A549 (cell line): ENCODE measurements around the gene IGSF9B. TPM values are rescaled to one million over a fixed set of nuclear protein-coding genes. Genes with fewer than 3 reads are reported as not detected.

Experiments
- ATAC-seq, 2 experiments: fragments of 200-7000 bp in 1 of 2; fragments of >200 bp in 1 of 2; cut with Nextera tagmentation in 1 of 2; cut with Tn5 transposase in 1 of 2; 3 replicates each; pipeline versions ENCODE4 v1.8.0 to v1.9.1; 2018 to 2020; ENCODE audit warnings: mild to moderate bottlenecking in 1 of 2, moderate library complexity in 1 of 2
- CTCF ChIA-PET: fragments of 300-600 bp; sonication (Branson Sonifier 250); formaldehyde crosslinking; extraction: SDS; loops from one replicate; lab custom pipeline; 2021; ENCODE audit warnings: antibody characterized with exemption, inconsistent platforms; lab: Yijun Ruan, JAX
- POLR2A ChIA-PET: fragments of 350-600 bp; formaldehyde crosslinking; extraction: SDS; loops from one replicate; lab custom pipeline; 2021; ENCODE audit warnings: antibody characterized with exemption, inconsistent platforms; lab: Yijun Ruan, JAX
- DNase-seq, 2 experiments: peaks; one replicate each; pipeline versions ENCODE4 v3.0.0 to v3.0.0-alpha.2; 2011 to 2016; ENCODE audit warnings: low read depth in 1 of 2, low spot score in 1 of 2
- FAIRE-seq: peaks from 2 replicates; lab custom pipeline; 2011; peaks lifted over from hg19 to GRCh38; lab: Jason Lieb, UNC
- H3K27ac ChIP-seq, 2 experiments: fragments of >200 bp; sonication (Bioruptor Twin); formaldehyde crosslinking; 3 replicates each; pipeline ENCODE4 v1.5.1; 2016 to 2017
- H3K4me1 ChIP-seq: fragments of >200 bp; sonication (Bioruptor Twin); formaldehyde crosslinking; 3 replicates; pipeline ENCODE4 v1.6.1; 2016
- H3K4me2 ChIP-seq: fragments of >200 bp; sonication (Bioruptor Twin); formaldehyde crosslinking; 3 replicates; pipeline ENCODE4 v1.6.1; 2016
- H3K4me3 ChIP-seq: fragments of >200 bp; sonication (Bioruptor Twin); formaldehyde crosslinking; 3 replicates; pipeline ENCODE4 v1.5.1; 2016
- H3K9me3 ChIP-seq: fragments of >200 bp; sonication (Bioruptor Twin); formaldehyde crosslinking; 3 replicates; pipeline ENCODE4 v1.6.1; 2016
- BCL3 ChIP-seq: fragments of >200 bp; sonication (Bioruptor Twin); formaldehyde crosslinking; IDR thresholded peaks from 3 replicates; pipeline ENCODE4 v1.6.1; 2016
- BHLHE40 ChIP-seq: IDR thresholded peaks from 2 replicates; pipeline ENCODE4 v1.6.1; 2012; ENCODE audit warnings: low read depth, low read length, inconsistent platforms
- CBX2 ChIP-seq: fragments of 200-600 bp; sonication (generic); IDR thresholded peaks from 2 replicates; pipeline ENCODE4 v1.6.1; 2016; ENCODE audit warnings: low read depth, mild to moderate bottlenecking, borderline replicate concordance
- CBX8 ChIP-seq: fragments of 200-600 bp; sonication (generic); IDR thresholded peaks from 2 replicates; pipeline ENCODE4 v1.6.1; 2016
- CEBPB ChIP-seq, 2 experiments: fragments of >200 bp in 1 of 2; sonication (Bioruptor Twin) in 1 of 2; formaldehyde crosslinking in 1 of 2; IDR thresholded peaks; 2 replicates each; pipeline ENCODE4 v1.6.1; 2012 to 2016
- EHMT2 ChIP-seq: fragments of 200-600 bp; sonication (generic); IDR thresholded peaks from 2 replicates; pipeline ENCODE4 v1.6.1; 2016; ENCODE audit warnings: antibody characterized with exemption, low read depth, mild to moderate bottlenecking, moderate library complexity
- HES2 ChIP-seq: fragments of >200 bp; sonication (Bioruptor Twin); formaldehyde crosslinking; IDR thresholded peaks from 2 replicates; pipeline ENCODE4 v1.6.1; 2016
- HEYL ChIP-seq: fragments of 250-450 bp; sonication (Bioruptor Pico); IDR thresholded peaks from 2 replicates; pipeline ENCODE4 v1.8.0; 2021; ENCODE audit warnings: mild to moderate bottlenecking, moderate library complexity
- JUNB ChIP-seq: fragments of >200 bp; sonication (Bioruptor Twin); formaldehyde crosslinking; IDR thresholded peaks from 2 replicates; pipeline ENCODE4 v1.6.1; 2016
- KDM1A ChIP-seq: fragments of 200-600 bp; sonication (generic); IDR thresholded peaks from 2 replicates; pipeline ENCODE4 v1.6.1; 2016; ENCODE audit warnings: low read depth, mild to moderate bottlenecking
- KDM5A ChIP-seq: fragments of 200-600 bp; sonication (generic); IDR thresholded peaks from 2 replicates; pipeline ENCODE4 v1.6.1; 2016; ENCODE audit warnings: antibody characterized with exemption, mild to moderate bottlenecking
- MAFK ChIP-seq: fragments of 450-650 bp; IDR thresholded peaks from 2 replicates; pipeline ENCODE4 v1.6.1; 2014; ENCODE audit not compliant: partially characterized antibody
- NFE2L2 ChIP-seq: fragments of 150-350 bp; conservative IDR thresholded peaks from 2 replicates; pipeline ENCODE4 v1.6.1; 2014; ENCODE audit warnings: low read length
- NPAS2 ChIP-seq: fragments of 250-450 bp; sonication (Bioruptor Pico); IDR thresholded peaks from 2 replicates; pipeline ENCODE4 v1.8.0; 2022; ENCODE audit warnings: mild to moderate bottlenecking, moderate library complexity, borderline replicate concordance
- PHF8 ChIP-seq: fragments of 200-600 bp; sonication (generic); IDR thresholded peaks from 2 replicates; pipeline ENCODE4 v1.6.1; 2016; ENCODE audit warnings: low read depth, mild to moderate bottlenecking, antibody characterized with exemption, moderate library complexity, borderline replicate concordance
- POLR2A ChIP-seq: IDR thresholded peaks from 2 replicates; pipeline ENCODE4 v1.6.1; 2012; ENCODE audit warnings: mild to moderate bottlenecking, low read length
- POLR2AphosphoS2 ChIP-seq: conservative IDR thresholded peaks from 2 replicates; pipeline ENCODE4 v1.6.1; 2012; ENCODE audit warnings: low read length, improper control_type of control experiment, inconsistent platforms
- RCOR1 ChIP-seq: fragments of 150-350 bp; IDR thresholded peaks from 2 replicates; pipeline ENCODE4 v1.6.1; 2014; ENCODE audit warnings: antibody characterized with exemption, low read length, low read depth
- RFX5 ChIP-seq: fragments of 450-650 bp; IDR thresholded peaks from 2 replicates; pipeline ENCODE4 v1.7.1; 2014; ENCODE audit warnings: antibody characterized with exemption, mild to moderate bottlenecking, moderate library complexity
- RNF2 ChIP-seq: fragments of 200-600 bp; sonication (generic); IDR thresholded peaks from 2 replicates; pipeline ENCODE4 v1.6.1; 2016; ENCODE audit warnings: low read depth, mild to moderate bottlenecking, antibody characterized with exemption, moderate library complexity, borderline replicate concordance
- SREBF2 ChIP-seq: fragments of 450-650 bp; IDR thresholded peaks from 2 replicates; pipeline ENCODE4 v1.6.1; 2014; ENCODE audit warnings: mild to moderate bottlenecking, moderate library complexity
- TP53 ChIP-seq: fragments of 250-450 bp; sonication (Bioruptor Pico); IDR thresholded peaks from 2 replicates; pipeline ENCODE4 v1.5.0; 2021; ENCODE audit warnings: mild to moderate bottlenecking, moderate library complexity
- USF2 ChIP-seq: fragments of 450-650 bp; IDR thresholded peaks from 2 replicates; pipeline ENCODE4 v1.6.1; 2014; ENCODE audit warnings: antibody characterized with exemption
- ZC3H11A ChIP-seq: fragments of 450-650 bp; IDR thresholded peaks from 2 replicates; pipeline ENCODE4 v1.6.1; 2014; ENCODE audit warnings: antibody characterized with exemption, mild to moderate bottlenecking
- ZFP36 ChIP-seq: fragments of 450-650 bp; IDR thresholded peaks from 2 replicates; pipeline ENCODE4 v1.6.1; 2014; ENCODE audit warnings: borderline replicate concordance; ENCODE audit not compliant: partially characterized antibody
- ZNF302 ChIP-seq: fragments of 250-450 bp; sonication (Bioruptor Pico); IDR thresholded peaks from 2 replicates; pipeline ENCODE4 v1.9.0; 2021; ENCODE audit warnings: inconsistent platforms, mild to moderate bottlenecking, moderate library complexity
- WGBS: methylation state at CpG from one replicate; pipeline ENCODE4 v1.1.6; 2017; ENCODE audit errors: missing lambda C conversion rate; 5-methylcytosine and 5-hydroxymethylcytosine counted together
- polyA plus RNA-seq, 4 experiments: library from polyadenylated mRNA; depleted of rRNA in 3 of 4; stranded (reverse); fragments of >200 nt; fragmentation: RNase III in 1 of 4; extraction: RNeasy Plus Mini Kit Qiagen cat#74134 plus additional on column Dnase treatment in 1 of 4; gene quantifications; 2 replicates in 3 of 4; 3 replicates in 1 of 4; pipeline ENCODE4 v1.2.3, GENCODE V29; 2011 to 2017

IGSF9B gene
- polyA plus RNA-seq, 2 of the 4 experiments (the other 2 are of a cell fraction): 0.41 to 0.61 TPM

- H3K4me3 ChIP-seq: no peak overlapping the region
- DNase-seq: no peak
- 20% methylated on average over 2 of the region's 11 CpGs for WGBS
- no peak for FAIRE-seq
- H3K27ac ChIP-seq: no peak overlapping the region
- CTCF ChIA-PET: interaction anchor here (1.2 kb wide), 1 partner anchor 9 kb away, joined by 3 read pairs; no protein-coding TSS in a partner anchor
- ATAC-seq: no peak
- TF ChIP-seq CEBPB (IDR thresholded peaks at IDR 0.05) (no peak), NFE2L2 (no peak), HEYL (CRISPR knock-in tag) (no peak), BHLHE40 (no peak), EHMT2 (no peak), RCOR1 (no peak), SREBF2 (no peak), TP53 (CRISPR knock-in tag) (no peak), ZNF302 (no peak), CBX8 (no peak), RFX5 (no peak)
- TF ChIP-seq, all 56 proteins: peak for 0
- no peaks in the 10 kb centered on the region for H3K9me3 ChIP-seq
- no peaks in the 10 kb centered on the region for H3K4me1 ChIP-seq
- POLR2A ChIA-PET: no interaction called here
- no peak overlapping the region for H3K4me2 ChIP-seq
Observed at GRCh38 chr11:133971881-133972280, 15.1 kb upstream of the IGSF9B start.

GRCh38 chr11:133969112-133969511 is 12.3 kb upstream of the IGSF9B start:
- ChIA-PET CTCF (interaction anchor here (1.3 kb wide), 1 partner anchor 93 kb away, joined by 3 read pairs; no protein-coding TSS in a partner anchor), POLR2A (interaction anchor here (0.6 kb wide), 1 partner anchor 8 kb away, joined by 3 read pairs; no protein-coding TSS in a partner anchor)
- FAIRE-seq (no peak), DNase-seq (no peak), ATAC-seq (no peak)
- no peak for TF ChIP-seq NPAS2
- no peak for TF ChIP-seq POLR2A
- TF ChIP-seq RCOR1: no peak
- TF ChIP-seq MAFK: no peak
- no peak for TF ChIP-seq EHMT2
- no peak for TF ChIP-seq ZC3H11A
- no peak for TF ChIP-seq BCL3
- TF ChIP-seq JUNB: no peak
- TF ChIP-seq TP53 (CRISPR knock-in tag): no peak
- no peak for TF ChIP-seq USF2
- no peak for TF ChIP-seq PHF8
- TF ChIP-seq POLR2AphosphoS2: no peak
- no peak for TF ChIP-seq BHLHE40
- TF ChIP-seq KDM5A: no peak
- no peak for TF ChIP-seq KDM1A
- no peak for TF ChIP-seq RNF2
- TF ChIP-seq HEYL (CRISPR knock-in tag): no peak
- no peak for TF ChIP-seq ZFP36
- TF ChIP-seq HES2: no peak
- no peak for TF ChIP-seq CBX2
- WGBS: 37% methylated on average over 11 of the region's 11 CpGs
- Histone ChIP-seq H3K27ac (no peak overlapping the region), H3K4me1 (no peaks in the 10 kb centered on the region; the same call in 2 of the 3 replicates), H3K4me2 (no peak overlapping the region), H3K9me3 (no peaks in the 10 kb centered on the region), H3K4me3 (no peak overlapping the region)
